Neural cell (in vitro differentiated cells): ENCODE measurements around the gene CIT. TPM values are rescaled to one million over a fixed set of nuclear protein-coding genes. Genes with fewer than 3 reads are reported as not detected.

Experiments used
- H2AFZ ChIP-seq: fragments of 200-600, 300-800 bp; sonication (generic), shearing (Covaris generic); 2 replicates; pipeline ENCODE4 v1.6.0; 2014; ENCODE audit warnings: low read depth, mild to moderate bottlenecking, antibody characterized with exemption, low read length, moderate library complexity
- H3F3A ChIP-seq: fragments of 200-600 bp; shearing (Covaris generic); 2 replicates; pipeline ENCODE4 v1.6.1; 2016; ENCODE audit warnings: mild to moderate bottlenecking, moderate library complexity, mixed read lengths, antibody characterized with exemption, low read length; ENCODE audit not compliant: insufficient read depth, poor library complexity, severe bottlenecking
- H3K27ac ChIP-seq: fragments of 200-600, 300-800 bp; sonication (generic), shearing (Covaris generic); 2 replicates; pipeline ENCODE4 v1.5.1; 2014; ENCODE audit warnings: mild to moderate bottlenecking, low read length, moderate library complexity
- H3K27me3 ChIP-seq: fragments of 300-800, 200-600 bp; sonication (generic), shearing (Covaris generic); 2 replicates; pipeline ENCODE4 v1.6.0; 2014; ENCODE audit warnings: mild to moderate bottlenecking, low read depth, low read length, moderate library complexity; ENCODE audit not compliant: insufficient read depth
- H3K36me3 ChIP-seq: fragments of 300-800, 200-600 bp; sonication (generic), shearing (Covaris generic); 2 replicates; pipeline ENCODE4 v1.5.1; 2014; ENCODE audit warnings: mild to moderate bottlenecking, antibody characterized with exemption, low read length, moderate library complexity; ENCODE audit not compliant: insufficient read depth
- H3K4me2 ChIP-seq: fragments of 300-800, 200-600 bp; sonication (generic), shearing (Covaris generic); 2 replicates; pipeline ENCODE4 v1.6.0; 2014; ENCODE audit warnings: mild to moderate bottlenecking, low read length
- H3K4me3 ChIP-seq: fragments of 300-800, 200-600 bp; sonication (generic), shearing (Covaris generic); 2 replicates; pipeline ENCODE4 v1.5.1; 2014; ENCODE audit warnings: mild to moderate bottlenecking, low read length, moderate library complexity
- H3K79me2 ChIP-seq: fragments of 200-600 bp; shearing (Covaris generic); replicated peaks from 2 replicates; pipeline ENCODE4 v1.6.0; 2014; ENCODE audit warnings: mild to moderate bottlenecking, low read length, moderate library complexity; ENCODE audit not compliant: insufficient read depth
- H3K9ac ChIP-seq: fragments of 300-800, 200-600 bp; sonication (generic), shearing (Covaris generic); 2 replicates; pipeline ENCODE4 v1.6.1; 2016; ENCODE audit warnings: mild to moderate bottlenecking, low read length, mixed read lengths
- H3K9me2 ChIP-seq: fragments of 200-600 bp; shearing (Covaris generic); 2 replicates; pipeline ENCODE4 v1.6.1; 2016; ENCODE audit warnings: mild to moderate bottlenecking, low read length, mixed read lengths; ENCODE audit not compliant: insufficient read depth
- H3K9me3 ChIP-seq: fragments of 200-600, 300-800 bp; sonication (generic), shearing (Covaris generic); 2 replicates; pipeline ENCODE4 v1.6.1; 2016; ENCODE audit warnings: mild to moderate bottlenecking, mixed run types, low read length, moderate library complexity, mixed read lengths
- H4K20me1 ChIP-seq: fragments of 200-600 bp; shearing (Covaris generic); 2 replicates; pipeline ENCODE4 v1.6.1; 2016; ENCODE audit warnings: mild to moderate bottlenecking, mixed run types; ENCODE audit not compliant: insufficient read depth
- EP300 ChIP-seq: fragments of 450-650 bp; conservative IDR thresholded peaks from 2 replicates; pipeline ENCODE4 v1.6.1; 2014; ENCODE audit warnings: antibody characterized with exemption, mild to moderate bottlenecking, moderate library complexity; ENCODE audit not compliant: poor library complexity, severe bottlenecking
- EZH2 ChIP-seq: fragments of 200-600, 300-800 bp; shearing (Covaris generic), sonication (generic); IDR thresholded peaks from 2 replicates; pipeline ENCODE4 v1.6.1; 2014; ENCODE audit warnings: antibody characterized with exemption, low read length, borderline replicate concordance, mild to moderate bottlenecking; ENCODE audit not compliant: insufficient read depth, poor library complexity, severe bottlenecking
- MXI1 ChIP-seq: fragments of 450-650 bp; conservative IDR thresholded peaks from 2 replicates; pipeline ENCODE4 v1.6.1; 2014; ENCODE audit warnings: antibody characterized with exemption, mild to moderate bottlenecking; ENCODE audit not compliant: poor library complexity, severe bottlenecking
- POLR2AphosphoS5 ChIP-seq: IDR thresholded peaks from 2 replicates; pipeline ENCODE4 v1.6.1; 2012
- RAD21 ChIP-seq: fragments of 450-650 bp; conservative IDR thresholded peaks from 2 replicates; pipeline ENCODE4 v1.6.1; 2014; ENCODE audit warnings: antibody characterized with exemption, mild to moderate bottlenecking, moderate library complexity
- REST ChIP-seq: IDR thresholded peaks from 2 replicates; pipeline ENCODE4 v1.6.1; 2012; ENCODE audit warnings: borderline replicate concordance
- SMC3 ChIP-seq: fragments of 450-650 bp; conservative IDR thresholded peaks from 2 replicates; pipeline ENCODE4 v1.6.1; 2014; ENCODE audit warnings: antibody characterized with exemption, mild to moderate bottlenecking, moderate library complexity; ENCODE audit not compliant: poor library complexity
- TAF1 ChIP-seq: IDR thresholded peaks from 2 replicates; pipeline ENCODE4 v1.6.1; 2012; ENCODE audit warnings: low read depth
- polyA plus RNA-seq: library from polyadenylated mRNA; depleted of rRNA; stranded (reverse); fragments of >200 nt; gene quantifications from 2 replicates; pipeline ENCODE4 v1.2.3, GENCODE V29; 2014
- TF ChIP-seq, protein P1 (sequence below): fragments of 450-650 bp; IDR thresholded peaks from 2 replicates; pipeline ENCODE4 v1.5.1; 2014; ENCODE audit warnings: antibody characterized with exemption, mild to moderate bottlenecking, moderate library complexity; ENCODE audit not compliant: poor library complexity, severe bottlenecking

CIT gene
- polyA plus RNA-seq, 1 donor from 2014 or later, result 3.3 TPM

GRCh38 chr12:119762619-119763018, 114.5 kb downstream of the CIT start:
- no peak overlapping the region for H3K27ac ChIP-seq
- no peaks in the 10 kb centered on the region for H3K27me3 ChIP-seq
- no peaks in the 10 kb centered on the region for H3F3A ChIP-seq
- H3K4me3 ChIP-seq, result no peak overlapping the region
- H3K9me3 ChIP-seq, result no peaks in the 10 kb centered on the region
- H2AFZ ChIP-seq, result no peak overlapping the region
- no peak overlapping the region for H3K9ac ChIP-seq
- H4K20me1 ChIP-seq, result no peaks in the 10 kb centered on the region
- no peaks in the 10 kb centered on the region for H3K79me2 ChIP-seq
- H3K4me2 ChIP-seq, result no peak overlapping the region
- TF ChIP-seq EP300 (no peak), RAD21 (no peak), EZH2 (no peak), REST (no peak)
- TF ChIP-seq, protein P1, sequence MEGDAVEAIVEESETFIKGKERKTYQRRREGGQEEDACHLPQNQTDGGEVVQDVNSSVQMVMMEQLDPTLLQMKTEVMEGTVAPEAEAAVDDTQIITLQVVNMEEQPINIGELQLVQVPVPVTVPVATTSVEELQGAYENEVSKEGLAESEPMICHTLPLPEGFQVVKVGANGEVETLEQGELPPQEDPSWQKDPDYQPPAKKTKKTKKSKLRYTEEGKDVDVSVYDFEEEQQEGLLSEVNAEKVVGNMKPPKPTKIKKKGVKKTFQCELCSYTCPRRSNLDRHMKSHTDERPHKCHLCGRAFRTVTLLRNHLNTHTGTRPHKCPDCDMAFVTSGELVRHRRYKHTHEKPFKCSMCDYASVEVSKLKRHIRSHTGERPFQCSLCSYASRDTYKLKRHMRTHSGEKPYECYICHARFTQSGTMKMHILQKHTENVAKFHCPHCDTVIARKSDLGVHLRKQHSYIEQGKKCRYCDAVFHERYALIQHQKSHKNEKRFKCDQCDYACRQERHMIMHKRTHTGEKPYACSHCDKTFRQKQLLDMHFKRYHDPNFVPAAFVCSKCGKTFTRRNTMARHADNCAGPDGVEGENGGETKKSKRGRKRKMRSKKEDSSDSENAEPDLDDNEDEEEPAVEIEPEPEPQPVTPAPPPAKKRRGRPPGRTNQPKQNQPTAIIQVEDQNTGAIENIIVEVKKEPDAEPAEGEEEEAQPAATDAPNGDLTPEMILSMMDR, result no peak
- no peaks in the 10 kb centered on the region for H3K9me2 ChIP-seq
- no peaks in the 10 kb centered on the region for H3K36me3 ChIP-seq

DNA sequence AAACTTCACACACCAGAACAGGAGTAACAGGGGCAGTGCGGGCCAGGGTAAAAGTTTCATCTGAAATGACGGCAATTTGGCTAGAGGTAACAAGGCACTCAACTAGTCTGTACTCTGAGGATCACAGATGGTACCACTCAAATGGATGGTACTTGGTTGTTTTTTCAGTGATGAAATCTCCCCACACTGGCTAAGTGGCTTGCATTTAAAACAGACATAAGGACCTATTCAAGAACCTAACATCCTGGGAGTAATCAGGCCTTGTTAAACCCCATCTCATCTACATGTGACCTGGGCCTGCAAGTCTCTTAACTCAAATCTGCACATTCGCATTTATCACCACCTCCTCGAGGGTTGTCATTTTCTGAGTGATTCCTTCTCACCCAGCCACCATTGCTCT, 118.4 kb downstream of the CIT start:
- no peak overlapping the region for H3K4me2 ChIP-seq
- H3K27me3 ChIP-seq, result no peaks in the 10 kb centered on the region
- H3K4me3 ChIP-seq, result no peak overlapping the region
- no peak for TF ChIP-seq POLR2AphosphoS5
- no peak for TF ChIP-seq SMC3
- no peak for TF ChIP-seq MXI1
- no peak for TF ChIP-seq RAD21
- no peak for TF ChIP-seq TAF1
- no peak for TF ChIP-seq REST
- no peak for TF ChIP-seq EP300
- no peak for TF ChIP-seq EZH2
- H3F3A ChIP-seq, result no peaks in the 10 kb centered on the region
- H3K36me3 ChIP-seq, result no peaks in the 10 kb centered on the region
- H4K20me1 ChIP-seq, result no peaks in the 10 kb centered on the region
- no peak overlapping the region for H3K9ac ChIP-seq
- H3K9me3 ChIP-seq, result no peaks in the 10 kb centered on the region
- no peak overlapping the region for H3K27ac ChIP-seq
- no peaks in the 10 kb centered on the region for H3K9me2 ChIP-seq
- no peak overlapping the region for H2AFZ ChIP-seq
- no peaks in the 10 kb centered on the region for H3K79me2 ChIP-seq
